ENCODE measurements around the gene MRPL40.
"Not testable (repeated sequence)": the region's sequence is repeated elsewhere in the genome, so short reads cannot be mapped to it uniquely, and the experiment has no call there.

Gene MRPL40

DNA sequence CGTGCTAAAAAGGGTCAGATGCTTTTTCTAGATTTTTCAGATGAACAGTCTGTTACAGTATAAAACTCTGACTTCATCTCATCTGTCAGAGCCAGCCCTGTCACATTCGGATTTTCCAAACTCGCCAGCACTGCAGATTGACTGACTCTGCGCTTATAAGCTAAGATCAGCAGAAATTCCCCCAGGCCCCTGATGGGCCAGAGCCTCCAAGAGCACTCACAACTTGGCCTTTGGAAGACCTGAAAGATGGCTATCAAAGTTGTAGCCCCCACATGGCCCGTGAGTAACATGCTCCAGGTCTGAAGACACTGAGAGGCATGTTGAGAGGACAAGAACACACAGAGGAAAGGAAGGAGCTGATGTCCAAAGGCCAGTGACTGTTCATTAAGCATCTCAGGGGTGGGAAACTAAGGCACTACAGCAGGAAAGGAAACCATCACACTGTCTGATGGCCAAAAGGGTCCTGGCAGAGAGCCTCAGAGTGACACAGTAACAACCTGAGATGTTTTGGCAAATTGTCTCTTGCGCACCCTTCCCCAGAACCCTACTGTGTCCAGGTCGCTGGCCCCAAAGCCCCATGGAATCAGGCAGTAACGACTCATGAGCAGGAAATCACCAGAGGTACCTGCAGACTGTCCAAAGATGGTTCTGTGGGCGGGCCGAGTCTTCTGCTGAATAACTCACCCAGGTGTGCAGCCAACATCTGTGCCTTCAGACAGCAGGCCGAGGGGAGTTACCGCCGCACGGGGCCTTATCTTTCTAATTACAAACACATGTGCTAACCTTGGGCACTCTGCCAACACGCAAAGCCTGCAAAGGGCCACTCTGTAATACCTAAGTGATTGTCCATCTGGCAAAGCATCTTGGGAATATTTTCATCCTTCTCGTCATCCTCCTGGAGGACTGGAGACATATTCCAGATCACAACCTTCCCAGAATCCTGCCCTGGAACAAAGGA is 24.4 kb upstream of the MRPL40 start:
- no peak for DNase-seq (ENCODE audit: low read depth)

DNA sequence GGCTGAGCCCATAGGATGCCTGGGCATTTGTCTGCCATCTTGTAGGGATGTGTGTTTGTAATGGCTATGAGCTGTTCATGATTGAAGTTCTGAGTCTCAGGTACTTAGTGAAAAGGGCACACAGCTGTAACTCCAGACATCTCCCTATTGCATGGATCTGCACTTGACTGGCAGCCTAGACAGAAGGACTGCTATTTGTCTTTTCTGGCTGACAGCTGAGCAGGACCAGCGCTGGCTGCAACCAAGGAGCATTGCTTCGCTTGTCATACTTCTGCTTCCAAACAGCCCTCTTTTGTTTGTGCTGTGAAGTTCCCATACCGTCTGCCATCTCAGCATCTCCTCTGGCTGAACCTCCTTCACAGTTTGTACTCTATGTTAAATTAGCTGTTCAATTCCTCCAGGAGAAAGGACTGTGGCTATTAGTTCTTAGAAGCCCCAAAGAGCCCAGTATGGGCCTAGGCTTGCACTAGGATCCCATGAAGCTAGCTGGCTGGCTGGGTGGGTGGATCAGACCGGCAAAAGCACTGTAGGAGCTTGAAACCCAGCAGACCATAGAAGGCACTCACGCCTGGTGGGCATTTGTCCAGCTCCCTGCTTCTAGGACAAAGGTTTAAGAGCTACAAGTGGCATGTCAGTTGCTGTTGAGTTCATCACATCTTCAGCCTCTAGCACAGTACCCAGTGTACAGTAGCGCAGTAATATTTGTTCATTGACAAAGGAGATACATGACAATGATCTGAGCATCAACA is 21.2 kb upstream of the MRPL40 start:
- DNase-seq (ENCODE audit: low read depth), result no peak

DNA sequence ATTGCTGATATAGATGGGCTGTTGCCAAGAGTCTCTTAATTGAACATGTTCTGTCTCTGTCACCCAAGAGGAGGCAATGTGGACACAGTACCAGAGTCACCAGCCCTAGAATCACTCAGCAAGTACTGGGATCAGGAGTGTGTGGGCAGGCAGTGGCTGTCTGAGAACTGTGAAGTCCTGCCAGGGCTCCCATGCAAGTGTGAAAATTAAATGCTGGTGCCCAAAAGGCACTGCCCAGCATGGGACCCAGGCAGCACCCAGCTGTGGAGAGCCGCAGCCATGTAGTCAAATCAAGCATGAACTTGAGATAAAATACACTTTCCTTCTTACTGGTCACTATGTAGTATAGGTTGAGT is 20.7 kb upstream of the MRPL40 start:
- DNase-seq (ENCODE audit: low read depth), result no peak

DNA sequence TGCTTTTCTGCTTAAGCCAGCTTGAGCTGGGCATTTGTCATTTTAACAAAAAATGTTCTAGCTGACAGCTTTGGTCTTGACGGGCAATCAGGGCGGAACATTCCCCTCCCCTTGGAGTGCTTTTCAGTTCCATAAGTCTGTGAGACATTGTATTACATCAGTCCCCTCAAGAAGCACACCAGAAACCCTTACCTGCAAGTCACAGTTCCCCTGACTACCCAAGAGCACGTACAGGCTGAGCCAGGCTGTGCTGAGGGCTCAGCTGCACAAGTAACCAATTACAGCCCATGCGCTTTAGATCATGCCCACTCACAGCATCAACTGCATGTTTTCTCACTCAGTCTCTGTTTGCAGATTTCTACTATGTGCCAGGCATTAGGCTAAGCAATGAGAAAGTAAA is 19.9 kb upstream of the MRPL40 start:
- DNase-seq (ENCODE audit: low read depth), result no peak

DNA sequence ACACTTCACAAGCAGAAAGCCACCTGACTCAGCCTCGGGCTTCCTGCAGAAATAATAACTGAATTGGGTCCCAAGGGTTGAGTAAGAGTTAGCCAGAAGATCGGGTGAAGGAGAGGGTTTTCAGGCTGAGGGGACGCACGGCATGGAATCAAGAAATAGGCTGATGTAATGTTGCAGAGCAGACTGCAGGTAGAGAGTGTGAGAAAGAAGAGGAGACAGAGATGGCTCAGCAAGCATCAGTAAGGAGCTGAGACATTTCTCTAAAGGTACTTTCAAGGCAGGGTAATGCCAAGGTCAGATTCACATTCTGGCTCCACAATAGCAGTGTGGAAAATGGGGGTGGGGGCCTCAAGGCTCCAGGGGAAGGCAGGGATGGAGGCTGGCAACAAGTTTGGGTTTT is 19.4 kb upstream of the MRPL40 start:
- DNase-seq (ENCODE audit: low read depth), result no peak

DNA sequence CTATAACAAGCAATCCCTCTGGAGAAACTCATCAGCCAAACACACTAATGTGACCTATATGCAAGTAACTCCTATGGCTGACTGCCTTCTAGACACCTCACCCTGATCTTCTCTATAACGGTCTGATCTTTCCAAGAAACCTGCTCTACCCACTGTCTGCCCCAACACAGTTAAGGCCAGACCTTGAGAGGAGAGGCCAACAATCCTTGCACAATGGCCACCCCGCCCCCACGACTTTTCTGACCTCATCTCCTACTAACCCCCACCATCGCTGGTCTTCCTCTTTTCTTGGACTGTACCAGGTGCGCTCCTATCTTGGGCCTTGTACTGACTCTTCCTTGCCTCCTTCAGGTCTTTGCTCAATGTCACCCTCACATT is 13.3 kb upstream of the MRPL40 start:
- DNase-seq (ENCODE audit: low read depth), result no peak

DNA sequence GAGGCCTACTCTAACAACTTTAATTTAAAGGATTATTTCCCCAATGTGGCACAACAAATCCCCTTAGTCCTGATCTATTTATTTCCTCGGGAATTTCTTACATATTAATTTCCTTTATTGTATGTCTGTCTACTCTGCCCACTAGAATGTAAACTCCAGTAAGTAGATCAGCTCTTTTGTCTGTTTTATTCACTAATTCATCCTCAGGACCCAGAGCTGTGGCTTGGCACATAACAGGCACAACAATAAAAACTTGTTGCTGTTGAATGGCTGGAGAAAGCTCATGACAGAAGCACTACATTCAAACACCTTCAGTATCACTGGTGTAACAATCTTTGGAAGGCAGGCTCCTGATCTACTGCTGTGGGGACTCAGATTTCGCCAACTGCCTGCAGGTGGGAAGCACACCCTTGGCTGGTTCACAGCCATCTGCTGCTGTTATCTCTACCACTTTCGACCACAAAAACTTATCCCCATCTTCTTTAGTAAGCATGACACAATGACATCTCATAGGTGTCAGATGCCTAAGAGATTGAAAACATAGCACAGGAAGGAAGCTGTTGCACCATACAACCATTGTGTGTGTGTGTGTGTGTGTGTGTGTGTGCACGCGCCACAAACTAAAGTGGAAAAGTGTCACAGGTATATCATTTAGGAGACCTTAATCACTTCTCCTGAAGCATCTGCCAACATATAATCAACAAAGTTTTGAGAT is 12.7 kb upstream of the MRPL40 start:
- no peak for DNase-seq (ENCODE audit: low read depth)

DNA sequence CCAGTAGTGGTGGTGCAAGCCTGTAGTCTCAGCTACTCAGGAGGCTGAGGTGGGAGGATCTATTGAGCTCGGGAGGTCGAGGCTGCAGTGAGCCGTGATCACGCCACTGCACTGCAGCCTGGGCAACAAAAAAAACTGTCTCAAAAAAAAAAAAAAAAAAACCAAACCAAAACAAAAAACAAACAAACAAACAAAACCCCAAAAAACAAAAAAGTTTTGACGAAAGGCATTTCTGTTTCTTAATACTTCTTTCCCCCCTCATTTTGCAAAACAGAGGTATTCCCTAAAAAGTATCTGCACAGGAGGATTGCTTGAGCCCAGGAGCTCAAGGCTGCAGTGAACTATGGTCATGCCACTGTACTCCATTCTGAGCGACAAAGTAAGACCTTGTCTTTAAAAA is 12.0 kb upstream of the MRPL40 start:
- no peak for DNase-seq (ENCODE audit: low read depth)

DNA sequence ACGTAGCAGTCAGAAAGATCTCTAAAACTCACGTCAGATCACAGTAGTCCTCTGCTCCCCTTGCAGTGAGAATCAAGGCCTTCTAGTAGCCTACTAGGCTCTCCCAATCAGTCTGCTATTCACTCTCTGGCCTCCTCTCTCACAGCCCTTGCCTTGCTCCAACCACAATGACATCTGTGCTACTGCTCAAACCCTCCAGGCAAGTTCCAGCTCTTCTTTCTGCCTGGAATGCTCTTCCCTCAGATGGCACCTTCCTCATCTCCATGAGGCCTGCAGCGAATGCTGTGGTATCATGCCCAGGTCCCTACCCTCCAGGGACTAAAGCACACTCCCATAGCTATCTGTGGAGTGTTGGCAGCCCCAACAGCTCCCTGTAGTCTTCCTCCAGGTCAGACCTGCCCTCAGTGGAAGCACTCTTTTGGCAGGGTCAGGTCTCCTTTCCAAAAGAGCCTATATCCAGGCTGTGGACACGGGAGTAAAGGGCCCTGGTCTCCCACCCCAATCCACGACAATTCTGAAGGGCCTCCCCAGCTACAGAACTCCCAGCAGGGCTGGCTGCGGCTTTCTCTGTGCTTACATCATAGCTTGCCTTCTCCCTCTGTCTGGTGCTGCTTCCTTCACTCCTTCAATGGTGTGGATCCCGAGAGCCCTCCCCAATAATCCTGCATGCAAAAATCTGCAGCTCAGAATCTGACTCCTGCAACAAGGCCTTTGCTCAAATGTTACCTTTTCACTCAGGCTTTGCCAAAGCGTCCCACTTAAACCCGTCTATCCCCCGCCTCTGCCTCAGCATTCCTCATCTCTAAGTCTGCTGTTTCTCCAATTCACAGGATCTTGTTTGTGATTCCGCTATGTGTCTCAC is 9.7 kb upstream of the MRPL40 start:
- no peak for DNase-seq (ENCODE audit: low read depth)

DNA sequence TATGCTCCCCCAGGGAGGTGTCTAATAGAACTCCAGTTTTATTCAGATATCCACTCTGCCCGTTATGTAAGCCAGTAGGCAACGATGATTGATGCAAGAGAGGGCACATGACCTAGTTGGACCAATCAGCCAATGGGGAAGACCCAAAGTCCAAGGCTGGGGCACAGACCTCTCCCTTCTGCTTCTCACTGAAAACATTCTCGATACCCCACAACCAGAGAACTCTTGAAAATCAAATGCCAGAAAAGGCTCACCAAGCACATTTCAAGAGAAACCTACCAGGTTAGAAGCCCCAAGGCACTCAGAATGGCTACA is 8.2 kb upstream of the MRPL40 start:
- no peak for DNase-seq (ENCODE audit: low read depth)

DNA sequence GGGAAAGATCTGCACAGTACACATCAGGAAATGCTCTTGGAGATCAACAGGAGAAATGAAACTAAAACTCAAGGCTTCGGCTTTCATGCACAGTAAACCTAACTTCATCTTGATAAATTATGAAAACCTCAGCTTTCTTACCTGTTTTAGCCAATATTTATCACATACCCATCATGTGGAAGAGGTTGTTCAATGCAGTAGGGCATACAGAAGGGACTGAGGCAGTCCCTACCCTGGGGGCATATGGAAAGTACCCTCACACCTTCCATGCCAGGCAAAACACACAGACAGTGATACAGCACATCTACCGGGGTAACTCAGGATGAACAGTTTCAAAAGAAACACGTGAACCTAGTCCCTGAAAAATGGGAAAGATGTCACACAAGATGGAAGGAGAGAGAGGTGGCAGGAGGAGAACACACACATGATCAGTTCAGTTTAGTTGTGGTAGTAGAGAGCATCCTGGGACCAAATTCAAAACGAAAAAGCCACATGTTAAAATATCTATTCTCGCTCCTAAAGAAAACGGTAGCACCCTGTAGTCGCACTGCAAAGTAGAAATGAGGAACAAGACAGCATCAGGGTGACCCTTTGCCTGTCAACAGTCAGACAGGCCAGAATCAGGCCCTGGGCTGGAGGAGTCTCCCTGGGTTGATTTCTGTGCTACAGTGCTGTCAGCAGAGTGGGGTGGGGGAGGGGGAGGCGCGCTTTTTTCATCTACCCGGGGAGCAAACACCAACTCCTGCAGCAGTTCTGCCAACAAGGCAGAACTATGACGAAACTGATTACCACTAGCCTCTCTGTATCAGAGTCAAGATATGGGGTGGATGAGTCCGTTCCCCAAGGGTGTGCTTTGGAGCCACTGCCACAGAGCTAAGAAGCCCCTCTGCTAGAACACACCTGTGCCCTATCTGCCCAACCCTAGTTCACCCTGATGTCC is 2.1 kb upstream of the MRPL40 start:
- no peak for DNase-seq (ENCODE audit: low read depth)

DNA sequence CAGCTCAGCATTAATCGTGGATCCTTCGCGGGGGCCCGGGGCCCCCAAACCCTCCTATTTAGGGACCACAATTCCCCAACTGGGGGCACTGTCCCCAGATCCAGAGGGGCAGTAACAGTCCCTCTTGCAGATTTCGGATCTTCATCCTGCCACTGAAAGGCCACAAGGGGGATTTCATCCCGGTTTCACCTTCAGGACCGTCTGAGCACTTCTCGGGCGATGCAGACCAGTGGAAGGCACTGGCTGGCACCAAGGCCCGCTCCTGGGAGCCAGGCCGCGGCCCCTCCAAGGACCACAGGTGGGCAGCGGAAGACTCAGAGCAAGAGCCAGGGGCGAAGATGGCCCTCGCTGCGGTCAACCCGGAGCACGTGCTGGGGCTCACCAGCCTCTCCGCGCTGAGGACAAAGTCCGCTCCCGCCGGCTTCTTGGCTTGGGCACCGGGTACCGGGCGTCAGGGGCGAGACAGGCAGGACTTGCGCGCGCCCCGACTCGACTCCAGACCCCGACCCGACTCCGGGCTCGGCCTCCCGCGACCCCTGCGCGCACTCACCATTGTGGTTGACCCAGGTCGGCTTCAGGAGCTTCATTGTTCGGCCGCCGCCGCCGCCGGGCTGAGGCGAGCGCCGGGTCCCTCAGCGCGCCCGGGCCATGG is 1.3 kb upstream of the MRPL40 start:
- no peak for DNase-seq (ENCODE audit: low read depth)

DNA sequence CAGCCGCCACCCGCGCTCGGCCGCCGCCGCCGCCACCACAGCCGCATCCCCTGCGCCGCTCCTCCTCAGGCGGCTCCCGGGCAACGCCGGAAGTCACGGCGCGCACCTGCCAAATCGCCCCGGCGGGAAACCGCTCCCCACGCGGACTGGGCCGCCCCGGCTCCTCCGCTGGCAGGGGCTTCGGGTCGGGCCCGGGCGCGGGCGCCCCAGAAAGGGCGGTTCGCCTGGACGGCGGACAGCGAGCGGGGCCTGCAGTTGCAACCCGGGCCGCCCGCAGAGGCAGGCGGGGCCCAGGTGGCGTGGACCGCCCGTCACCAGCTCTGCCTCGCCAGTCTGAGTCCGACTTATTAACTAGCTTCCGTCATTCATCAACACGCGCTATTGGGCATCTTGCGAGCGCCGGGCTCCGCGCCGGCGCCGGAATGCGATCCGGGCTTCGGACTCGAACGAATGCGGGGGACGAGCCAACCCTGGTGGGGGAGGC is 654 bp upstream of the MRPL40 start, which contains the start of gene HIRA:
HIRA (minus strand) TSS at position 85 of the 484 bp plus-strand sequence. CDS start 257 bp downstream, outside the sequence.
- no peak for DNase-seq (ENCODE audit: low read depth)

DNA sequence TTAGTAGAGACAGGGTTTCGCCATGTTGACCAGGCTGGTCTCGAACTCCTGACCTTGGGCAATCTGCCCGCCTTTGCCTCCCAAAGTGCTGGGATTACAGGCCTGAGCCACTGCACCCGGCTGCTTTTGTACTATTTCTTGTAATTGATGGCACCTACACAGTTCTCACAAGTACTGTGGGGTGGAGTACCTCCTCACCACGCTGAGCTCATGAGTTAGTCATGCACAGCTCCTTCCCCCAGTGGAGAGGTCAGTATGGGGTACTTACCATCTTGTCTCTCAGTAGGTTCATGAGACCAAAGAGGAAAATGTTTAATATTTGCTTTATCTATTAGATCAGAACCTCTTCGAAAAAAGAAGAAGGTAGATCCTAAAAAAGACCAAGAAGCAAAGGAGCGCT is 2.1 kb downstream of the MRPL40 start:
- DNase-seq (ENCODE audit: low read depth), result no peak

DNA sequence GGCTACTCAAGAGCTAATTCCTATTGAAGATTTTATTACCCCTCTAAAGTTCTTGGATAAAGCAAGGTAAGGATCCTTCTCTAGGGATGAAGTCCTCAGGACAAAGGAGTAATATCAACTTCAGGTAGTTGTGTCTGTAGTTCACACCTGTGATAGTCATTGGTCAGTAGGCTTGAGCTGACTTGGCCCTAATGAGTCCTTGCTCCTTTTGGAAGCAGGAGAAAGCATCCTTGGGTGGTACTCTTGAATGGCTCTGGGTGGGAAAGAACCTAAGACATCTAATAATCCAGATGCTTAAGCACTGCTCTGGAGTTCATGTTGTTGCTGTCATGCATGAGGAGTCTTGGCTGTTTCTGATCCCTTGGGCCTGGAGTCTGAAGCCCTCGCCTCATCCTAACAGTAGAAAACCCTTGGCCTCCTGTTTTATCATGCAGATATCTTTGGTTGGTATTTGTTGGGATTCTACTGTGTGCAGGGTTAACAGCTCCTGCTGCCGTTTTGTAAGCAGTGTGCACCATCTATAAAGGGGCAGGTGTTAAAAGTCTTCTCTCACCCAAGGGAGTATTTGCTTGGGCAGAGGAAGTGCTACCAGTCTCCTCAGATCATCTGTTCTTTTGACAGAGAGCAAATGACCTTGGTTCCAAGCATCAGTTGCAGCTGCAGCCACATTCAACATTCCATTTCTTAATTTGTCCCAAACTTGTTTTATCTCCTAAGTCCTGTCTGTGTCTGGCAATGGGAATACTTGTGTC is 2.7 kb downstream of the MRPL40 start:
- no peak for DNase-seq (ENCODE audit: low read depth)

DNA sequence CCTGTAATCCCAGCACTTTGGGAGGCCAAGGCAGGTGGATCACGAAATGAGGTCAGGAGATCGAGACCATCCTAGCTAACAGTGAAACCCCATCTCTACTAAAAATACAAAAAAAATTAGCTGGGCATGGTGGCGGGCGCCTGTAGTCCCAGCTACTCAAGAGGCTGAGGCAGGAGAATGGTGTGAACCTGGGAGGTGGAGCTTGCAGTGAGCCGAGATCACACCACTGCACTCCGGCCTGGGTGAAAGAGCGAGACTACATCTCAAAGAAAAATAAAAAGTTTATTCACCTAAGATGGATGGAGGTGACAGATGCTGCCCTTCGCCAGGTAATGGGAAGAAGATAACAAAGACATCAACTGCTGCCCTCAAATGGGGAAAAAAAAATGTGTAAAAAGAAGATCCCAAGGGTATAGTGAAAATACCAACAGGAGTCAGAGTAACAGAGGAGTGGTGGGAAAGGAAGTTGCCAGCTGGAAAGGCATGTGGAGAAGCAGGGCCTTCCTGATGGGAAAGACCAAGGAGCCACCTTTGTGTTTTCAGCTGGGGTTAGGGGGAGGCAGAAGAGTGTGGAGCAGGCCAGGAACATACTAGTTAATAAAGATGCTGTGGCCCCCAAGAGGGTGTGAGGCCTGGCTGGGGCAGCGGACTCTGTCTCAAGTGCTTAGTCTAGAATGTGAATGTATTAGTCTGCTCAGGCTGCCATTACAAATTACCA is 4.3 kb downstream of the MRPL40 start:
- DNase-seq (ENCODE audit: low read depth), result not testable (repeated sequence)

DNA sequence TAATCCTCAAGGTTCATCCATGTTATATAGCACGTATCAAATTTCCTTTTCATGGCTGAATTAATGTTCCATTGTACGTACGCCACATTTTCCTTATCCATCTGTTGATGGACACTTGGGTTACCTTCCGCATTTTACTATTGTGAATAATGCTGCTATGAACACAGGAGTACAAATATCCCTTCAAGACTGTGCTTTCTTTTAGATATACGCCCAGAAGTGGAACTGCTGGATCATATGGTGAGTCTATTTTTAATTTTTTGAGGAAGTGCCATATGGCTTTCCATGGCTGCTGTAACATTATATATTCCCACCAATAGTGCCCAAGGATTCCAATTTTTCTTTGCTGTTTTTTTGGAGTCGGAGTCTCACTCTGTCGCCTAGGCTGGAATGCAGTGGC is 6.0 kb downstream of the MRPL40 start:
- no peak for DNase-seq (ENCODE audit: low read depth)

DNA sequence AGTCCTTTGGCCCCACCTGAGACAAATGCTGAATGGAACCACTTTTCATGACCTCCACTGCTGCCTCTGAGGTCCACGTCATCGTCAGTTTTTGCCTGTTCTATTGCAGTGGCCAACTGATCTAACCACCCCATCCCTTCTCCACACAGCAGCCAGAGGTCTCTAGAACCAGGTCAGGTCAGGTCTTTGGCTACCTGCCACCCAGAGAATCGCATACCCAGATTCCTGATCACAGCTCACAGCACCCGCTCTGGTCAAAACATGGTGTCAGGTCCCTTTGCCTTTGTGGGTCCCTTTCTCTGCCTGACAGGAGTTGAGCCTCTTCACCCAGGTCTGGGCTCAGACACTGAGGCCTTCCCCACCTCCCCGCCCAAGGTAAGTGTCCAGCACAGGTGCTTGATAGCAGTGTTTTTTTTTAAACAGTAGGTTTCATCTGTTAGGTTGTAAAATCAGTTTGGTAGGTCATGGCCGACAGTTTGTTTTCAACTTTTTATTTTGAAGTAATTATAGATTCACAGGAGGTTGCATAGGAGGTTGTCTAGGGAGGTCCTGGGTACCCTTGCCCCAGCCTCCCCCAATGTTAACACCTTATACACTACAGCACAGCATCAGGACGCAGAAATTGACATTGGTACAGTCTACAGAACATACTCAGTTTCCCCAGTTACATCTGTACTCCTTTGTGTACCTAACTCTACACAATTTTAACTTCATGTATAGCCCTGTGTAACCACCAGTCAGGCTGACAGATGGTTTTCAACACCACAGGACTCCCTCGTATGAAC is 8.3 kb downstream of the MRPL40 start:
- DNase-seq (ENCODE audit: low read depth), result no peak

Data from GM04503 (cell line).